ENCODE measurements around the gene RADIL.
"Not testable (repeated sequence)": the region's sequence is repeated elsewhere in the genome, so short reads cannot be mapped to it uniquely, and the experiment has no call there.

RADIL gene

DNA sequence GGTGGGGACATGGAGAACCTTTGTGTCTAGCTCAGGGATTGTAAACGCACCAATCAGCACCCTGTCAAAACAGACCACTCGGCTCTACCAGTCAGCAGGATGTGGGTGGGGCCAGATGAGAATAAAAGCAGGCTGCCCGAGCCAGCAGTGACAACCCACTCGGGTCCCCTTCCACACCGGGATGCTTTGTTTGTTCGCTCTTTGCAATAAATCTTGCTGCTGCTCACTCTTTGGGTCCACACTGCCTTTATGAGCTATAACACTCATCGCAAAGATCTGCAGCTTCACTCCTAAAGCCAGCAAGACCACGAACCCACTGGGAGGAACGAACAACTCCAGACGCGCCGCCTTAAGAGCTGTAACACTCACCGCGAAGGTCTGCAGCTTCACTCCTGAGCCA is 89.3 kb downstream of the RADIL start:
- DNase-seq (ENCODE audit: low read depth in 2 of 3, low spot score in 2 of 3), result not testable (repeated sequence)

DNA sequence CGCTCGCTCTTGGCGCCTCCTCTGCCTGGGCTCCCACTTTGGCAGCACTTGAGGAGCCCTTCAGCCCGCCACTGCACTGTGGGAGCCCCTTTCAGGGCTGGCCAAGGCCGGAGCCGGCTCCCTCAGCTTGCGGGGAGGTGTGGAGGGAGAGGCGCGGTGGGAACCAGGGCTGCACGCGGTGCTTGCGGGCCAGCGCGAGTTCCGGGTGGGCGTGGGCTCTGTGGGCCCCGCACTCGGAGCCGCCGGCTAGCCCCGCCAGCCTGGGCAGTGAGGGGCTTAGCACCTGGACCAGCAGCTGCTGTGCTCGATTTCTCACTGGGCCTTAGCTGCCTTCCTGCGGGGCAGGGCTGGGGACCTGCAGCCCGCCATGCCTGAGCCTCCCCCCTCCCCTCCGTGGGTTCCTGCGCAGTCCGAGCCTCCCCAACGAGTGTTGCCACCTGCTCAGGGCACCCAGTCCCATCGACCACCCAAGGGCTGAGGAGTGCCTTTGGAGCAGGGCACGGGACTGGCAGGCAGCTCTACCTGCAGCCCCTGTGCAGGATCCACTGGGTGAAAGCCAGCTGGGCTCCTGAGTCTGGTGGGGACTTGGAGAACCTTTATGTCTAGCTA is 90.0 kb downstream of the RADIL start:
- DNase-seq (ENCODE audit: low read depth in 2 of 3, low spot score in 2 of 3), result not testable (repeated sequence)

DNA sequence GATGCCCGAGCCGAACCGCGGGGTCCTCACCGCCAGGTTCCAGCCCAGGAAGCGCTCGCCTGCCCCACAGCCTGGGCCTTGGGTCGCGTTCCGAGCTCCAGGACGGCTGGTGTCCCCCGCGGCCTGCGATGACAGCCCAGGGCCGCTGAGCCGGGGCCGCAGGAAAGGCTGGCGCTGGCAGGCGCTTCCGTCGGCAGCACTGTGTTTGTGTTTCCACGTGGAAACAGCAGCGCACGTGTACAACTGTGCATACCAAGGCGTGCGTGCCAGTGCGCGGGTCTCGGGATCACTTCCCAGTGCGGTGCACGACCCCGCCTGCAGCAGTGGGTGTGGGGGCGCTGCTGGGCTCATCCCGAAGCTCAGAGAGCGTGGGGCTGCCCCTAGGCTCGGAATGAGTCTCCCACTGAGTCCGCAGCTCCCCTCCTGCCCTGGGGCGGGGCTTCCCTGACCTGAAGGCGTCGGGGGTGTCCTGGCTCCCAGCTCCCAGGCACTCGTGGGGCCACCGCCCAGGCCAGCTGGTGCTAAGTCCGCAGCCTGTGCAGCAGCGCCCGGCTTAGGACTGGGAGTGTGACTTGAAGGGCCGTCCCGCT is 90.9 kb downstream of the RADIL start:
- no peak for DNase-seq (ENCODE audit: low read depth in 2 of 3, low spot score in 2 of 3)

DNA sequence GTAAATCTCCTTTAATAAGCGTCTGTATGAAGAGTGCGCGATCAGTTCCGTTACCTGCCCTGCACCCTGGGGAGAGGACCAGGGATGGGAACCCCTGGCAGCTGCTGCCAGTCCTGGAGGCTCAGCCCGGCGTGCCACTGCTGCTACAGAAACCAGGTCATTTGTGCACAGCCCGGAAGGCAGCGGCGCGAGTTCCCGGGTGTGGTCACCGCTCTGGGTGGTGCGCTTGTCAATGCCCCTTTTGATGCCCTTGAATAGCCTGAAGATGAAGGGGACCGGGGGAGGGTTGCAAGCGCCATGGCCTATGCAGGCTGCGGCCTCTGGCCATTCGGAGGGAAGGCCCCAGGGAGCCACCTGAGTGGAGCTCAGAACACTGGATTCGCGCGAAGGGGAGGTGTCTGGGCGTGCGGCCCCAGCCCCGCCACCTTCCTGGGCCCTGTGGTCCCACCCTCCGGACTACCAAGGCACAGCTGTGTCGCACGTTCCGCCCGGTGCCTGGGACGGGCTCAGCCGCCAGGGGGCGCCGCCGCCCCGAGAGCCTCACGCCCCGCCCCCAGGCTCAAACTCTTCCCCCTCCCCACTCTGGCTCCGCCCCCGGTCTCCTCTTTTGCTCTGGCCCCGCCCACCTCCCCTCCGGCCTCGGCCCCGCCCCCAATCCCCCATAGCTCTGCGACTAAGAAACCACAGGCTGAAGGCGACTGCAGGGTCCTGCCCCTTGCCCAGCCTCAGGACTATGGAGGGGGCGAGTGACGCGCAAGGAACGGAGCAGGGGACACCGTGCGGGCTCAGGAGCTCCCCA is 91.6 kb downstream of the RADIL start:
- peak; percentile 64 to 65 (median 65) for DNase-seq (ENCODE audit: low read depth in 2 of 3, low spot score in 2 of 3)

DNA sequence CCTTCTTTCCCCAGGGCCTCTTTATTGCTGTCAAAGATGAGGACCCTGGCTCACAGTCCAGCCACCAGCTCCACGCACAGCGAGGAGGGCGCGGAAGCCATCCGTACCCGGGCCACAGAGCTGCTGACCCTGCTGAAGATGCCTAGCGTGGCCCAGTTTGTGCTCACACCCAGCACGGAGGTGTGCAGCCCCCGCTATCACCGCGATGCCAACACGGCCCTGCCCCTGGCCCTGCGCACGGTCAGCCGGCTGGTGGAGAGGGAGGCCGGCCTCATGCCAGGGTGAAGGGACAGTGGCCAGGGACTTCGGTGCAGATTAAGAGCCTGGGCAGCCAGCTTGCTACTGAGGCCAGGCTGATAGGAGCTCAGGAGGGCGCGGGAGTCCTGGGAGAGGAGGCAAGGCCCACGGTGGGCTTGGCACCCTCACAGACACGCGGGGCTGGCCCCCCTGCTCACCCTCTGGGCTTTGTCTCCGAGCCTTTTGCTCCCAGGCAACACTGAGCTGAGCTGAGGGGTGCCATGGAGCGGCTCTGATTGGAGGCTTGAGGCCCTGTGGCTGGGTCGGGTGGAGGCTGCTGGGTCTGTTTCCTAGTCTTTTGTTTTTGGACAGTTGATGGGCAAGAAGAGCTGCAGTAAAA is 92.3 kb downstream of the RADIL start:
- no peak for DNase-seq (ENCODE audit: low read depth in 2 of 3, low spot score in 2 of 3)

DNA sequence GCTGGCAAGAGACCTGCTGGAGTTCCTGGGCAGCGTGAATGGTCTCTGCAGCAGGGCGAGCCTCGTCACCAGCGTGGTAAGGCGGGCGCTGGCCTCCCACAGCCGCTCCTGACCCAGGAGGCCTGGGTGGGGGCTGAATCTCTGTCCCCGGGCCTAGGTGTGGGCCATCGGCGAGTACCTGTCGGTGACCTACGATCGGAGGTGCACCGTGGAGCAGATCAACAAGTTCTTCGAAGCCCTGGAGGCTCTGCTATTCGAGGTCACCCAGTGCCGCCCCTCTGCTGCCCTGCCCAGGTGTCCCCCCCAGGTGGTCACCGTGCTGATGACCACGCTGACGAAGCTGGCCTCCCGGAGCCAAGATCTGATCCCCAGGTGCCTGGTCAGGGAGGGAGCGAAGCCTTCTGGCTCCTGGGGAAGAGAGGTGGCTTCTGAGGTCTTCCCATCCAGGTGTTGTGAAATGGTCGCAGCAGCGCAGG is 93.0 kb downstream of the RADIL start:
- DNase-seq (ENCODE audit: low read depth in 2 of 3, low spot score in 2 of 3), result no peak

DNA sequence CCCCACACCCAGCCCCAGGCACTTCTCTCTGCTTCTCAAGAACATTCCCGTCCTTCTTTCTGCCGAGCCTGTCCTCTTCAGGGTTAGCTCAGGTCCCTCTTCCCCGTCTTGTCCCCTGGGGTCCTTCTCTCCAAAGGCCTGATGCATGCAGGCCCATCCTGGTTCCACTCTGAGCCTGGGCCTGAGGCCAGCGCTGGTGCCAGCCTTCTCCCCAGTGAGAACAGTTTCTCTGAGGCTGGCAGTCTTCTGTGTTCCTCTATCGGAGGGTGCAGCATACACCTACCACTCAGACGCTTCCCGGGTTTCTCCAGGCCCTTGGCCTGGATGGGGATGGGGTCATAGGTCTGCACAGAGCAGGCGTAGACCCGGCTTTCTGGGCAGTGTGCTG is 93.4 kb downstream of the RADIL start:
- no peak for DNase-seq (ENCODE audit: low read depth in 2 of 3, low spot score in 2 of 3)

DNA sequence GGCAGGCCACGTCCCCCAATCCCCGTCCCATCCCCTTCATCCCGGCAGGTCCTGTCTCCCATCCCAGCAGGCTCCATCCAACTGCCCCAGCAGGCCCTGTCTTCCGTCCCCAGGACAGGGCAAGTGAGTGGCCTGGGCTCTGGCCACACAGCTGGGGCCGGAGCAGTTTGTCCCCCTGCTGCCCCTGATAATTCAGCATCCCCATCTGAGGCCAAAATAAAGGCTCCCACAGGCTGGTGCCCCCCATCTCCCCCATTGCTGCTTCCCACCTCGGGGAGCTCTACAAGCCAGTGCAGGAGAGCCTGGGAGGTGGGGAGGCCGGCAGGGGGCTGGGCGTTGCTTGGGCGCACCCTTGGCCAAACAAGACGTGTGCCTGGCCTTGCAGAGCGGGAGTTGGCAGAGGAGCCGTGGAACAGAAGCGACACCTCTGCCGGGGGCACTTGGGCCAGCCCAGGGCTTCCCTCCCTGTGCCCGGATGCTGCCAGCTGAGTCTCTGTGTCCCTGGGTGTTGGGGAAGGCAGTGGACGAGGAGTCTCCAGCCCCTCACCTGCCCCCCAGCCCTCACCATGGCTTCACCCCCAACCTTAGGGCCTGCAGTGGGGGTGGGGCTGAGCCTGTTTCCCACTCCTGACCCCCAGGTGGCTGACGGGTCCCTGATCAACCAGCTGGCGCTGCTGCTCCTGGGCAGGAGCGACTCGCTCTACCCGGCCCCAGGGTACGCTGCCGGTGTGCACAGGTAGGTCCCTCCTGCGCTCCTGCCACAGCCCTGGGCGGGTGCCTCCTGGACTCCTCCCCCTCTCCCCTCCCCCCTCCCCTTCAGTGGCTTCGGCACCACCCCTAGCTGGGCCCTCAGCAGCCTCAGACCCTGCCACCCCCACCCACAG is 94.1 kb downstream of the RADIL start:
- DNase-seq (ENCODE audit: low read depth in 2 of 3, low spot score in 2 of 3), result no peak

DNA sequence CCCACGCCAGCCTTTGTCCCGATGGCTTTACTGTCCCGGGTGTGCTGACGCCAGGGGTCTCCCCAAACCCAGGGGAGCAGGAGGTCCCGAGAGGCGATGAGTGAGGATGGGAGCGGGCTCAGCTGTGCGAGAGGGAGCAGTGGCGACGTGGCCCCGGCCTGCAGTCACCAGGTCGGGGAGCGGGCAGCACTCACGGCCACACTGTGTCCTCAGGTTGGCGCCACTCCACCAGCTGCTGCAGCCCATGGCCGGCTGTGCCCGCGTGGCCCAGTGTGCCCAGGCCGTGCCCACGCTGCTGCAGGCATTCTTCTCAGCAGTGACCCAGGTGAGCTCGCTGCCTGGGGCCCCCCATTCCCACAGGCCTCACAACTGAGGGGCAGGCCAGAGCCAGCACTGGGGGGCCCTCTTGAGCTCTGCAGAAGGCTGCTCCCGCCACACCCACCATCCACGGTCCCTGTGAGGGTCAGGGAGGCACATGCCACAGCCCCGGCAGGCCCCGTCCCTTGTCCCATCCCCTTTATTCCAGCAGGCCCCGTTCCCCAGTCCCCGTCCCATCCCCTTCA is 94.8 kb downstream of the RADIL start:
- no peak for DNase-seq (ENCODE audit: low read depth in 2 of 3, low spot score in 2 of 3)

DNA sequence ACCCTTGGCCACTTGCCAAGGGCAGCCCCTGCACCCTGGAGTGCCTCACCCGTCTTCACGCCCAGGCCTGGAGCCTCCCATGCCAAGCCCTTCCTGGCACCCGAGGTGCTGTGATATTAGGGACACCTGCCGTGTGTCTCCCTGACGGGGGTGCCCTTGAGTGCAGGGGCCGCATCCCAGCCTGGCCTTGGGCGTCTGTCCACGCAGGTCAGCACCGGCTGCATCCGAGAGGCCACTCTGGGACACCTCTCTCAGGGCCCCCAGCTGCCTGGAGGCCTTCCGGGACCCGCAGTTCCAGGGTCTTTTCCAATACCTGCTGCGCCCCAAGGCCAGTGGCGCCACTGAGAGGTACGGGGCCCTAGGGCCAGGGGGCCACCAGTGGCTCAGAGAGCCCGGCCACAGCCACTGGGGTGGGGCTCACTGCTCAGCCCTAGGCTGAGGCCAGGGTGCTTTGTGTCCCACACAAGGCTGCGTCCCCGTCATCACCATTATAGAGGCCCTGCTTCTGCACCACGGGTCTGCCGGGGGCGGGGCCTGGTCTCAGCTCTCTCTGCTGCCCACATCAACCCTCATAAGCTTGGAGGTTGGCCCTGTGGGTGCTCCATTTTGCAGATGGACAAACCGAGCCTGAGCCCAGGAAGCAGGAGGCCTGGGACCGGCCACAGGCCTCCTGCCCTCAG is 95.4 kb downstream of the RADIL start:
- DNase-seq (ENCODE audit: low read depth in 2 of 3, low spot score in 2 of 3), result no peak

DNA sequence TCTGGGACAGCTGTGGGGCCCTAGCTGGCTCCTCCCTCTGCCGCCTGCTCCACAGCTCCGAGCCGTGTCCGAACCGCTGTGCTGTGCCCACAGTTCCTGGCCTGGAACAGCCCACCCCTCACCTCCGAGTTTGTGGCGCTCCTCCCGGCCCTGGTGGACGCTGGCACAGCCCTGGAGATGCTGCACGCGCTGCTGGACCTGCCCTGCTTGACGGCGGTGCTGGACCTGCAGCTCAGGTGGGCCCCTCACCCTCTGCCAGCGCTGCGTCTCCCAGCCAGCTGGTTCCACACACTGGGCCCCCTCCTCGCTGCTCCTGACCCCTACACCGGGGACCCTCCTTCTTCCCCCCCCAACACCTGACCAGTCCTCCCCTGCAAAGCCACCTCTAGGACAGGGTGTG is 96.0 kb downstream of the RADIL start:
- DNase-seq (ENCODE audit: low read depth in 2 of 3, low spot score in 2 of 3), result no peak

DNA sequence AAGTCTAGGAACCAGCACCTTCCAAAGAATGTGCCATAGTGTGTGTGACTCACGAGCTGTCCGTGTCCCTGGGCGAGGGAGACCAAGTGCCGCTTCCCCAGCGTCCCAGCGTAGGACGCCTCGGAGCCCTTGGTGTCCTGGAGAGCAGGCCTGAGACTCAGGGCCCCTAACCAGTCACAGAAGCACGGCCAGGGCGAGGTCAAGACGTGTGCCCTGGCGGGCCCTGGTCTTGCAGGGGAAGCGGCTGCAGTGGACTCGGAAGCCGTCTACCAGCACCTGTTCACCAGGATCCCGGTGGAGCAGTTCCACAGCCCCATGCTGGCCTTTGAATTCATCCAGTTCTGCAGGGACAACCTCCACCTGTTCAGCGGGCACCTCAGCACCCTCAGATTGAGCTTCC is 97.5 kb downstream of the RADIL start:
- no peak for DNase-seq (ENCODE audit: low read depth in 2 of 3, low spot score in 2 of 3)

DNA sequence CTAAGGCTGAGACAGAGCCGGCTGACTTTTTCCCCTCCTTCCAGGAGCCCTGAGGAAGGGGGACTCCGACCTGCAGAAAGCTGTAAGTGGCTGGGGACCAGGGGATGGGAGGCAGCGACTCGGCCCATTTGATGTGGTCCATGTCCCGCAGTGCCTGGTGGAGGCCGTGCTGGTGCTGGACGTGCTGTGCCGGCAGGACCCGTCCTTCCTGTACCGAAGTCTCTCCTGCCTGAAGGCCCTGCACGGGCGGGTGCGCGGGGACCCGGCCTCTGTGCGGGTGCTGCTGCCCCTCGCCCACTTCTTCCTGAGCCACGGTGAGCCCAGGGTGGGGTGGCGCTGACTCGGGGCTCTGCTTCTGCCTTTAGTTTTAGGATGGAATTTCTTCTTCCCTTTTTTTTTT is 98.1 kb downstream of the RADIL start:
- DNase-seq (ENCODE audit: low read depth in 2 of 3, low spot score in 2 of 3), result no peak

DNA sequence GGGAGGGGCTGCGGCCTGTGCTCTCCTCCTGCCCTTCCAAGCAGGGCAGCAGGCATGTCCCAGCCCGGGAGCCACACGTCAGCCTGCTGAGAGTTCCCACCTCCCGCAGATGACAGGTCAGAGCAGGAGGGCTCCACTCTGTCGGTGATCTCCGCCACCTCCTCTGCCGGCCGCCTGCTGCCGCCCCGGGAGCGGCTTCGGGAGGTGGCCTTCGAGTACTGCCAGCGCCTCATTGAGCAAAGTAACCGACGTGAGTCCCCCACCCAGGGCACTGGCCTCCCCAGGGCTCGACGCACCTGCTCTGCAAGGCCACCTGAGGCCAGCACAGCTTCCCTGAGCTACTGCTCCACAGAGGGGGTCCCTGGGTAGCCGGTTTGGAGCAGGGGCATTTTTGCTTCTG is 98.7 kb downstream of the RADIL start:
- no peak for DNase-seq (ENCODE audit: low read depth in 2 of 3, low spot score in 2 of 3)

DNA sequence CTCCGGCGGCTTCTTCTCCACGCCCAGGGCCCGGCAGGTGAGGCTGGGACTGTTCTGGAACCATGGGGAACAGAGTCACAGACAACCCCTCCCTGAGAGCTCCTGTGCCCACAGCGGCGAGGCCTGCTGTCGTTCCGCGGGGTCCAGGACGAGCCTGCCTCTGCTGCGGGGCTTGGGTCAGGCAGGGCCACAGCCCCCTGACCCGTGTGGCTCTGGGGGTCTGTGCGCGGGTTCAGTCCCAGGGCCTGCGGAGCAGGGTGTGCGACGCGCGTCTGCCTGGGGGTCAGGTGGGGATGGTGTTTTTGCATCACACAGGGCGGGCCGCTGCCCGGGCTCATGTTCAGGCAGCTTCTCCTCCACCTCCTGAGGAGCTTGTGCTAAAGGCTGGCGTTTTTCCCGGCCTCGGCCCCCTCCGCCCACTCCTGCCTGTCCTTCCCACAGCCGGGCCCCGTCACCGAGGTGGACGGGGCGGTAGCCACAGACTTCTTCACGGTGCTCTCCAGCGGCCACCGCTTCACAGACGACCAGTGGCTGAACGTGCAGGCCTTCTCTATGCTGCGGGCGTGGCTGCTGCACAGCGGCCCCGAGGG is 99.7 kb downstream of the RADIL start:
- no peak for DNase-seq (ENCODE audit: low read depth in 2 of 3, low spot score in 2 of 3)

DNA sequence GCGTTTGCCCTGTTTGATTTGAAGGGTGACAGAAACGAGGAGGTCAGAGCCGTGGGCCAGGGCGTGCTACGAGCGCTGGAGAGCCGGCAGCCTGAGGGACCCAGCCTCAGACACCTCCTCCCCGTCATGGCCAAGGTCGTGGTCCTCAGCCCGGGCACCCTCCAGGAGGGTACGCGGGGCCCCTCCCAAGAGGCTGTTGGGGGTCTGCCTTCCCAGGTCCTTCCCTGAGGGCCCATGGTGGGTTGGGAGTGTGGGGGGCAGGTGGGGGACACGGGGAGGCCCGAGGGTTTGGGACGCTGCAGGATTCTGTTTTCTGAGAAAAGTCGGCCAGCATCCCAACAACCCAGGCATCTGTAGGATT is 100.2 kb downstream of the RADIL start:
- DNase-seq (ENCODE audit: low read depth in 2 of 3, low spot score in 2 of 3), result no peak

DNA sequence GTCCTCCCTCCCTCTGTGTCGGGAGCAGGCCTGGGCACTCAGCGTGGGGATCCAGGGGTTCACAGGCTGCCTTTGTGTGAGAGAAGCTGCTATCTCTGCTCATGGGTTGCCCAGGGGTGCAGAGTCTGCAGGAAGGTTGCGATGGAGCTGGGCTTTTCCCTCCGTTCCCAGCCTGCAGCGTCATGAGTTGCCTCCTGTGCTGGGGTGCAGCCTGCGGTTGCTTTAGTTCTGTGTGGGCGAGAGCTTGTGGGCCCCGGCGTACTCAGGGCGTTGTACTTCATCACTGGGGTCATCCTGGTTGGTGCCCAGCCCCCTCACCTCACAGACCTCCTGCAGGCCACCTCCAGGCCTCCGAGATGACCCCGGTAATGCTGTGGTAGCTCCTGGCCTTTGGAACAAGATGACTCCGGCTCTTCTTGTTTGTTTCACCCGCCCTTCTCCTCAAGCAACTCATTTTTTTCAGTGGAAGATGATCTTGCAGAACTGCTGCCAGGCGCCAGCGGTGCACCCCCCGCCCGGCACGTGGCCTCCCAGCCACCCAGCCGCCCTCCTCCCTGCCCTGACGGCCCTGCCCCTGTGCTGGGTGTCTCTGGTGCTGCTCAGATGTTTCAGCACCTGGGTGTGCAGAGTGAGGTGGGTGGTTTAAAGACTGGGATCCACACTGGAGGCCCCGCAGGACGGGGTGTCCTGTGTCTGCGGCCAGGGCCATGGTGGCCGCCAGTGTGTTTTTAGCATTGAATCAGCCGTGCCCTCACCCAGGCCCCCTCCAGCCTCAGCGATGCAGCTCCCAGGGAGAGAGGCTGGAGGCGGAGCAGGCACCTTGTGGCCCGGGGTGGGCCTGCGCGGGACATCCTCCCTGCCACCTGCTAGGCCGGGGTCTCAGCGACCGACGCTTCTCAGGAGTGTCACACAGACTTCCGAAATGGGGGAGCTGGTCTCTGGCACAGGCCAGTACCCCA is 100.9 kb downstream of the RADIL start:
- DNase-seq (ENCODE audit: low read depth in 2 of 3, low spot score in 2 of 3), result no peak

DNA sequence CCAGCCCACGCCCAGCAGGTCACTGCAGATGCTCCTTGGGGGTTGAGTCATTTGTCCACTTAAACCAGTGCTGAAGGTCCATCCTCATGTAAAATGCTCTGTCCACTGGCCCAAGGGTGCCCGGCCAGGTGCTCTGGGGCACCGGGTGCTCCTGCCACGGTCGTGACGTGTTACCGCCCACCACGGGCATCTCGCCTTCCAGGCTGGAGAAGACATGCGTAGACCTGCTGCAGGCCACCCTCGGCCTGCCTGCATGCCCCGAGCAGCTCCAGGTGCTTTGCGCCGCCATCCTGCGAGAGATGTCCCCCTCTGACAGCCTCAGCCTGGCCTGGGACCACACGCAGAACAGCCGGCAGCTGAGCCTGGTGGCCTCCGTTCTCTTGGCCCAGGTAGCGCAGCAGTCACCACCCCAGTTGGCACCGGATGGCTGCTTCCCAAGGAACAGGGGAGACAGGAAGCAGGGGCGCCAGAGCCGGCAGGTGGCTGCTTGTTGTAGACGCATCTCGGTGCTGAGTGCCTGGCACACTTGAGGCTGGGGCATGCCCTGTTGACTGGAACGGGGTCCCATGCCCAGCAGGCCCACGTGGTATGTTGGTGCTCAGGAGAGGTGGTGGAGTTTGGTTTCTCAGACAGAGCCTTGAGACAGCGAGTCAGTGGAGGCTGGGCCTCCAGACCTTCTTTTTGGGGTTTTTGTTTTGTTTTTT is 102.0 kb downstream of the RADIL start:
- no peak for DNase-seq (ENCODE audit: low read depth in 2 of 3, low spot score in 2 of 3)

Measured in activated CD8-positive, alpha-beta memory T cell treated with anti-CD3 and anti-CD28 coated beads for 48 hours (primary cell).